Jurkat, Clone E6-1 (cell line): ENCODE data around the gene WDR70.
"Not testable (repeated sequence)": the region's sequence is repeated elsewhere in the genome, so short reads cannot be mapped to it uniquely, and the experiment has no call there.

ENCODE experiments used
- DNase-seq: peaks from one replicate; pipeline ENCODE4 v3.0.0-alpha.2; 2011; ENCODE audit warnings: low read depth, low spot score
- H3K4me3 ChIP-seq: 2 replicates; pipeline ENCODE4 v1.5.1; 2011; ENCODE audit warnings: mild to moderate bottlenecking, low read length, control low read depth, moderate library complexity

WDR70 gene

DNA sequence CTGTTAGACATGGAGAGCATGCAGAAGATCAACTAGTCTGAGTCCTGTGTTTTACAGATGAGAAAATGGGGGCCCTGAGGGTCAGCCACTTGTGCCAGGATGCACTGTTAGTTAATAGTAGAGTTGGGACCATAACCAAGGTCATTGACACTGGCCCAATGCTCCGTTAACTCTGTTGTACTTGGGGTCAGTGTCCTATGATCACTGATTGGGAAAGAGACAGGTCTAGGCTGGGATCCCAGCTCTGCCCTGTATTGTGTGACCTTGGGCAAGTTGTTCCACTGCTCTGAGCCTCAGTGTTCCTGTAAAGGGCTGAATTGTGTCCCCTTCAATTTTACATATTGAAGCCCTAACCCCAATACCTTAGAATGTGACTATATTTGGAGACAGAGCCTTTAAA is 390.7 kb downstream of the WDR70 start:
- no peak overlapping the region for H3K4me3 ChIP-seq
- DNase-seq = no peak

DNA sequence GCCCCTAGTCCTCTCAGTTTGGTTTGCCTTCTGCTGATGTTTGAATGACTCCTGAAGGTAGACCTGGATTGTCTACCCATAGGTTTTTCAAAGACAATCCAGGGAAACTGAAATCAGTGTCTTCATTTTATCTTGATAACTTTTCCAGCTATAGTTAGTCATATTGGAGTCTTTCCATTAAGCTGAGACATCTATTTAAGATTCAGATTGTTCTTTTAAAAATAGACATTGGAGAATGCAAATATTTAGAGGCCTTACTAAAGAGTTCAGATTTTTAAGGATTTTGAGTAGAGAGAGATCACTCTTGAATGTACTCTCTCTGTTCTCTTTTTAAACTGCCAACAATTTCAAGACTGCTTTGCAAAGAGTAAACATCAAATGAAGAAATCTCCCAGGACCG is 391.7 kb downstream of the WDR70 start:
- H3K4me3 ChIP-seq = no peak overlapping the region
- no peak for DNase-seq

DNA sequence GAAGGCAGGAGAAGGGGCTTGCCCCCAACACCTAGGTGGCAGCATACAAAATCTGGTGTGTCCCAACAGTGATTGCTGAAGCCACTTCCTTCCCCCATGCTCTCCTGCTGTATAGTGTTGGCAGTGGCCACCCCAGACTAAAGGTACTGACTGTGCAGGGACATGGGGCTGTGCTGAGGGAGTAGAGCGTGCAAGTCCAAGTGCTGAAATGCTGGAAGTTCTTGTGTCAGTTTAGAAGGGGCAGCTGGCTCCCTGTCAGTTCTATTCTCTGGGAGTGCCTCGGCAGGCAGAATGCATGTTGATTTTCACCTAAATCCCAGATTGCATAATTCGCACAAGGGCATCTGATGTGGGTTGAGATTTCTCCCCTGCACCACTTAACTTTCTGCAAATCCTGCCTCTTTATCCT is 392.1 kb downstream of the WDR70 start:
- no peak for DNase-seq
- no peak overlapping the region for H3K4me3 ChIP-seq

DNA sequence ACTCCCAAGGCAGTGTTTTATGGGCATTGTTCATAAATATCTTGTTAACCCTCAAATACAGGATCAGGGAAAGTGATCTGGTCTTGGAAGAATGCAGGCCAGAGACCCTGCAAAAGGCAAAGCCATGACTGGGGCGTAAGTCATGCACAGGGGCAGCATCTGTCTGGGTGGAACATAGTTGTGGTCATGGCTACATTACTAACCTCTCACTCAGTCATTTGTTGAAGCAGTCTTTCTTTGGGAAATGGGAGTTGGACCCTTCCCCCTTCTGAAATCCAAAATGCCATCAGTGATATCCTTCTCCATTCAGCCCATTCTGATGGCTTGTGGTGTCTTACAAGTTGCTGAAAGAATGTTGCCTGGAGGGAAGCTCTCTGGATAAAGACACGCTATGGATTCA is 392.6 kb downstream of the WDR70 start:
- DNase-seq = no peak
- H3K4me3 ChIP-seq = no peak overlapping the region

DNA sequence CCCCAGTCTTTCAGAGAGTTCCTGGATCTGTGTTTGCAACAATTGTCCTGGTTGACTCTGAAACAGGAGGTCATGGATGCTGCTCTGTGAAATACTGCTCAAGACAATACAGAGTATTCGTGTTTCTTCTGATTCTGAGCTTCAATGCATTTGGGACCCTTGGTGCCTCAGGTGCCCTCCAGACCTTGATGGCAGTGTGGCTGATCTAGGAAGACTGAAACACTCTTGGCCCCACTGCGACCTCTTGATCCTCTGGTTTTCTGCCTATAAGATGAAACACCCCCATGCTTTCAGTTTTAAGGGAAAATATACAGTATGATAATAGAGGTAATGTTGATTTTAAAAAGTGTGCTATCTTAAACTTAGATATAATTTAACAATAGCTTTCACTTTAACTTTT is 393.1 kb downstream of the WDR70 start:
- DNase-seq = no peak
- no peak overlapping the region for H3K4me3 ChIP-seq

DNA sequence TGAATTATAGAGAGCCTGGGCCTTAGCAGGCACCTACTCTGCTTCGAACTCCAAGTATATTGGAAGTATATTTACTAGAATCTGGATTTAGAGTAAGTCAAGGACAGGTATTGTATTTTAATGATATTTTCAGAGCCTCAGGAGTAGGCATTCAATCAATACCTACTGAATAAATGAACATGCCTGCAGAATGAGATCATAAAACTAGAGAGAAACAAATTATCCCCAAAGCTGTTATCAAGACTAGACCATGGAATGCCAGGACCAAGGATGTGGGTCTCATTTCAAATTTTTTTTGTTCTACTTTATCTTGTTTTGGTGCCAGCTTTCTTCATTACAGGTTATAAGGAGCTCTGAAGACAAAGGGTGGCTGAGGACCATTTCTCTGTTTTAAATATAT is 394.7 kb downstream of the WDR70 start:
- no peak overlapping the region for H3K4me3 ChIP-seq
- no peak for DNase-seq

DNA sequence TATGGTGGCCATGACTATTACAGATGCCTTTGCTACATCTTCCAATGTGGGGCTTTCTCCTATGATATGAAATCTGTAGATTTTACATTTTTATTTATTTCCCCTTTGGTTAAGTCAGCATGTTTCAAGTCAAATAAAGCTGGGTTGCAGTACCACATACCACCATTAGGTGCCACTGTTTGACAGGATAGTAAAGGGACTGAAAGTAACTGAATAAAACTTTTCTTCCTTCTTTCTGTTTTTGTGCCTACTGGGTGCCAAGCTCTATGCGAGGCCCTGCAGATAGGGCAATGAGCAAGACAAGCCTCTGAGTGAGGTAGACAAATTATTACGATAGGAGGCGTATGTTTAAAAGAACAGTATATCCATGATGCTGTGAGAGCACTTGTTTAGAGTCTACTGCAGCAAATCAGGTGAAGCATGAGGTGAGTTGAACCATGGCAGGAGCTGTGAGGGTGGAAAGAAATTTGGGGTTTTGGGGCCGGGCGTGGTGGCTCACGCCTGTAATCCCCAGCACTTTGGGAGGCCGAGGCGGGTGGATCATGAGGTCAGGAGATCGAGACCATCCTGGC is 395.9 kb downstream of the WDR70 start:
- peak; percentile 31 for DNase-seq
- no peak overlapping the region for H3K4me3 ChIP-seq

DNA sequence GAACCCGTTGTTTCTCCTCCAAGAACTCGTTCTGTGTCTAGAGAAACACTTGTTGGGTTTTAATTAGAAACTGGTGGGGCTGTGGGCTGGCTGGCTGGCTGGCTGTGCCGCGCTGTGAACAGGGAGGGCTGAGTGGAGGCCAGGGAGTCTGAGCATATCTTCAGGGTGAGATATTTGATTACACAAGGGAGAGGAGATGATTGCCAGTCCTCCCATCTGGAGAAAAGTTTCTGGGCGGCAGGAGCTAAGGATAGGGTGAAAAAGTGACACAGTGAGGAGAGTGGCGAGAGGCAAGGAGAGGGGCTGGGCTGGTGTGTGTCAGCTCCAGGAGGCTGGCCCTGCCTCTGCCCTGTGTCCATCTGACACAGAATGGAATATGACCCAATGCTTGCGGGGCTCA is 397.7 kb downstream of the WDR70 start:
- no peak for DNase-seq
- no peak overlapping the region for H3K4me3 ChIP-seq

DNA sequence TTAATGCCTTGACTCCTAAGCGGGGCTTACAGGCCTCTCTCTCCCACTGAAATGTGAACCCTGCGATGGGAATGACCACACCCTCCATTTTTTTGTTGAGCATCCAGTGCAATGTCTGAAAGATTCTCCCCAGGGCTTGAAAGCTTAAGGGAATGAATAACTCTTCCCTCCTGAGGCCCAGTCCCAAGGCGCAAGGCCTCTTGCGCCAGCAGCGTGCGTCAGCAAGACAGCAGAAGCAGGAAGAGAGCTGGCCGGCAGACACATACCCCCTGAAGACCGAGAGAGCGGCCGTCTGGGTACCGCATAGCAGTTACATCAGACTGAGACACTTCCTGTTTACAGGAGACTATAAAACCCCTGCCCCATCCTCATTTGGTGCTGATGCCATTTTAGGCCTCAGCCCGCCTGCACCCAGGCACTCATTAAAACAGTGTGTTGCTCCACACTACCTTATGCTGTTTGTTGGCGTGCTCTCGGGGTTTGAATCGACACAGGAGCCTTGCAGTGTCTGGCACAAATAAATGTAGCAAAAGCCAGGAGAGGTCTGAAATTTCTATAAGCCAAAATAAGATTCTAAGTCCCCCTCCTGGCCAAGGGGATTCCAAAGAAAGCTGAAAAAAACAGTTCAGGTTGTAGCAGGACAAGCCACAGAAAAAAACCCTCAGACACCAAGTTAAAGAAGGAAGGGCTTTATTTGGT is 398.5 kb downstream of the WDR70 start:
- DNase-seq = no peak
- H3K4me3 ChIP-seq = no peak overlapping the region

DNA sequence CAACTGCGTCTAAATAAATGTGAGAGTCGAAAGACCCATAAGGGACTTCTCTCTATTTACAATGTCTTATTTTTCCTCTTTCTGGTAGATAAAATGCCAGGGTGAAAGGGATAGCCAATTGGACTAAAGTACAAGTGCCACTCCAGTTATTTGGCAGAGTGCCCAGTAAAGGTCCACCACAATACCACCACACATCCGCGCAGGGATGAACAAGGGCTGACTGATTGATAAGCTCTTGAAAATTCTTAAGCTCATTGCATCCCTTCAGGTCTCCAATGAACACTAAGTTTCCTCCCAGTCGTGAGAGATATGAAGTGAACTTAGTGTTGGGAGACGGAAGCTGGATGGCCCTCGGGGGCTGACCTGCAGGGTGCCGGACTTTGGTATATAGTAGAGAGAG is 402.3 kb downstream of the WDR70 start:
- DNase-seq, H3K4me3 ChIP-seq: not testable (repeated sequence)

DNA sequence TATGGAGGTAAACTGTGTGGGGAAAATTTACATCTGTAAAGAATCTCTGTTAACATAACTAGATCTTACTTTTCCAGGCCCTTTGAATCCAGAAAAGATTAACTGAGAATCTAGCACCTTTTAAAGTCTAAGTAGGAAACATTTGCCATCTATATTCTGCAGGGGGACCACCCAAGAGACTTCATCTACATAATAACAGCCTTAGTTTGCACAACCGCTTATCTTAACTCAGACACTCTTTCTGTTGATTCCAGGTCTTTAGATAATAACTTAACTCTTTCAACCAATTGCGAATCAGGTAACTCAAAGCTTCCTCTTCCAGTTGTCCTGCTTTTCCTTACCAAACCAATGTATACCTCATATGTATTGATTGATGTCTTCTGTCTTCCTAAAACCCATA is 407.3 kb downstream of the WDR70 start:
- no peak overlapping the region for H3K4me3 ChIP-seq
- DNase-seq = no peak

DNA sequence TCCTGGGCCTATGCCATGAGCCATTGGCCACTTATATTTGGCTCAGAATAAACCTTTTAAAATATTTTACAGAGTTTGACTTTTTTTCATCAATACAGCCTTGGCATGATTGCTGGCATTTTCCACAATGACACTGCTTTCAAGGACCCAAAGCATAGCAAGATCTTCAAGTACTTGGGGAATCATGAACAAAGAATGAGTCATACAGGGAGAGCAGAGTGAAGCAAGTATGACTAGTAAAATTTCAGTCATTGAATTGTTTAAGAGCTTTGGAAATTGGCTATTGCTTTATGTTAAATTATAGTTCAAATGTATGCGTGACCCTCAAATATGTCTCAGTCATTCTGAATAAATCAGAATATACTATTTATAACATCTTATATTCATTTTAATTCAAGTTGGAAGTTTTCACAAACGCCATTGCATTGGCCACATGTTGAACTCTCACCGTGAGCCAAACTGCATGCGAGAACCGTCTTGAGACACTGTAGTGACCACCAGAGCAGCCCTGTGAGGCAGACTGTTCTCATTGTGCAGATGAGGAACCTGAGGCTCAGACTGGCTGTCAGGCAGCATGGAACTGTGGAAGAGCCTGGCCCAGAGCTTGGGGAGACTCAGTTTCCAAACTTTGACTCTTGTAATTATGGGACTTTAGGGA is 407.9 kb downstream of the WDR70 start:
- no peak overlapping the region for H3K4me3 ChIP-seq
- DNase-seq = no peak

DNA sequence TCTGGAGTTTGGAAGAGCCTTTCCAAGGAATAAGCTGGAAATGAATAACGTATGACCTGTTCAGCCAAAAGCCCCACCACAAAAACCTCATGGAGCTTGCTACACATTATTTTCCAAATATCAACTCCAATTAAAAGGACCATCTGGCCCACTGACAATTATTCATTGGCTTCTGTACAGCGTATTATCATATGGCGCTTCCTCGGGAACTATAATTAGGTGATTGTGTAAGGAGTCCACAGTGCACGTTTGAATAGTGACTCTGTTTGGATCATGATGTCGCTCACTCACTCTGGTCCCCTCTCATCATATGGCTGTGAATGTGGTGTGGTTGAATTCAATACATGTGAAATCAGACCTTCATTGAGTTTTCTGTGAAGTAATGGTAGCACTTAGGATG is 408.6 kb downstream of the WDR70 start:
- no peak for DNase-seq
- H3K4me3 ChIP-seq = no peak overlapping the region

DNA sequence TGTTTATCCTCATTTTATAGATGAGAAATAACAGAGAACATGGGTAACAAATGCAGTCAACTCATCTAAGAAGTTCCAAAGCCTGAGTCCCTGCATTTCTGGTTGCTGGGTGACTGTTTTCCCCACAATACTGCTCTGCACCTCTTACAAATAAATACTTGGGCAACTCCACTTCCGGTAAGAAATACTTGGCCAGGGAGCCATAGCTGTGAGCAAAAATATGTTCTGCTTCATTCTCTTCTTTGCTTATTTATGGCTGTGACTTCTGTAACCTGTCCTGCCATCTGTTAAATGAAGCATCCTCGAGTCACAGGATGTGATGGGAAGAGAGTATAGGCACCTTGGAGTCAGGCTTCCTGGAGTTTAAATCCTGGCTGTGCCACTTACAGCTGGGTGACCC is 410.9 kb downstream of the WDR70 start:
- no peak for DNase-seq
- H3K4me3 ChIP-seq = no peak overlapping the region

DNA sequence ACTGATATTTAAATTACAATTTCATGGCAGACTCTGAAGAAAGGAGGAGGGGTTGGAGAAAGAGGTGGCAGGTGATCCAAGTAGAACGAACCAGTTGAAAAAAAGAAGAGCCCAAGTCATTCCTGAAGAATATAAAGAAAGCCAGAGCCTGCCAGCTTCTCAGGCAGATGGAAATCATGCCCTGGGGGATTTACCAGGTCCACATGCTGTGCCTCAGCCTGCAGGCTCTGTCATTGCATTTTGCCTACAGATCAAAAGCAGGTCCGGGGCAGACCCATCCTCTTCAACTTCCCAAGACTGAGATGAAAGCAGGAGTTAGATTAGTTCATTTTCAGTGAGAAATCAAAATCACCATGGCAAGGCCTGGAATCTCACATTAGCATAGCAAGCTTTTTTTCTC is 412.2 kb downstream of the WDR70 start:
- no peak overlapping the region for H3K4me3 ChIP-seq
- no peak for DNase-seq

DNA sequence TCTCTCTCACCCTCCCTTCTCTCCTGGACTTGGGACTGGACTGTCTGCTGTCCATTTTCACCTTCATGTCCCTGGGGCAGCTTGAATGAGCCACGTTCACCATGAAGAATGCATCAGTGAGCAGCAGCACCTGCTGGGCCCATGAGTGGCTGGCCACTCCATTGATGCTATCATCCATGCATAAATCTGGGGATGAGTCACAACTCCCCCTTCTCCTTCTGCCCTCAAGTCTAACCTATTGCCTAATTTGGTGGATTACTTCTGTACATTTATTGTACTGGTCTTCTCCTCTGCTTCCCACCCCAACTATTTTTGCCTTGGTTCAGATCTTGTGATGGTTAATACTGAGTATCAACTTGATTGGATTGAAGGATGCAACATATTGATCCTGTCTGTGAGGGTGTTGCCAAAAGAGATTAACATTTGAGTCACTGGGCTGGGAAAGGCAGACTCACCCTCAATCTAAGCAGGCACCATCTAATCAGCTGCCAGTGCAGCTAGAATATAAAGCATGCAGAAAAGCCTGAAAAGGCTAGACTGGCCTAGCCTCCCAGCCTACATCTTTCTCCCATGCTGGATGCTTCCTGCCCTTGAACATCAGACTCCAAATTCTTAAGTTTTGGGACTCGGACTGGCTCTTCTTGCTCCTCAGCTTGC is 414.0 kb downstream of the WDR70 start:
- no peak overlapping the region for H3K4me3 ChIP-seq
- DNase-seq = no peak

DNA sequence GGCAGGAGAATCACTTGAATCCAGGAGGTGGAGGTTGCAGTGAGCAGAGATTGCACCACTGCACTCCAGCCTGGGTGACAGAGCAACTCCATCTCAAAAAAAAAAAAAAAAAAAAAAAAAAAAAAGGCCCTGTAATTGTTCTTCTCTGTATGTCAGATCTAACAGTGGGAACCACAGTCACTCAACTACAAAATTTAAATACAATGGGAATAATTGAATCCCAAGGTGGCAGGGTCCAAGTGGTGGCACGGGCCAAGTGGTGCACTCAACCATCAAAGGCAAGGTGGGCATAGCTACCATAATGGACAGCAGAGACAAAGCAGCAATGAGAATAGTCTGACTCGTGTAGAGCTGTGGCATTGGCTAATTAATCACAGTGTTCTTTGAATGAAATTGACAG is 416.2 kb downstream of the WDR70 start:
- H3K4me3 ChIP-seq, DNase-seq: not testable (repeated sequence)

DNA sequence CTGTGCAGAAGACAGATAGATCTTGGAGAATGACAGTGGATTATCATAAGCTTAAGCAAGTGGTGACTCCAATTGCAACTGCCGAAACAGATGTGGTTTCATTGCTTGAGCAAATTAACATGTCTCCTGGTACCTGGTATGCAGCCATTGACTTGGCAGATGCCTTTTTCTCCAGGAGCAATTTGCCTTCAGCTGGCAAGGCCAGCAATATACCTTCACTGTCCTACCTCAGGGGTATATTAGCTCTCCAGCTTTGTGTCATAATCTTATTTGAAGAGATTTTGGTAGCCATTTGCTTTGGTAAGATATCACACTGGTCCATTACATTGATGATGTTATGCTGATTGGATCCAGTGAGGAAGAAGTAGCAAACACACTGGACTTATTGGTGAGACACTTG is 417.3 kb downstream of the WDR70 start:
- DNase-seq, H3K4me3 ChIP-seq: not testable (repeated sequence)

DNA sequence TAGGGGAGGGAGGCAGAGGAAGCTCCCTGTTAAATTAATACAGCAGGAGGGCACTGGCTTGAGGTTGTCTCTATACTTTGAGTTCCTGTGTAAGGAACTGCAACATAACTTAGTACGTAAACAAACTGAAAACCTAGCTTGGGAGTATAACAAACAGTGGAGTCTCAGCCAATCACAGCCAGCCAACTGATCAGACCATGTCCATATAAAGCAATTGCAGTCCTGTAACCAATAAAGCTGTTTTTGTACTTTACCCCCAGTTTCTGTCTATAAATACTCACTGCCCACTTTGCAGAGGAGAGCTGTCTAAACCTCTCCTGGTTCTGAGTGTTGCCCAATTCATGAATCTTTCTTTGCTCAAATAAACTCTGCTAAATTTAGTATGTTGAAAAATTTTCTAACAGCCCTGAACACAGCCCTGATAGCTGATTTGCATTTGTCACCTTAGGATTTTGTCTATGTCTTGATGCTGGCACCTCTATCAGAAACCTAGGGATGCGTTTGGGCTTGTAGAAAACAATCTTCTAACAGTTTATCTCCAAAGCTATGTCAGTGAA is 420.8 kb downstream of the WDR70 start:
- peak; percentile 4 for DNase-seq
- no peak overlapping the region for H3K4me3 ChIP-seq

DNA sequence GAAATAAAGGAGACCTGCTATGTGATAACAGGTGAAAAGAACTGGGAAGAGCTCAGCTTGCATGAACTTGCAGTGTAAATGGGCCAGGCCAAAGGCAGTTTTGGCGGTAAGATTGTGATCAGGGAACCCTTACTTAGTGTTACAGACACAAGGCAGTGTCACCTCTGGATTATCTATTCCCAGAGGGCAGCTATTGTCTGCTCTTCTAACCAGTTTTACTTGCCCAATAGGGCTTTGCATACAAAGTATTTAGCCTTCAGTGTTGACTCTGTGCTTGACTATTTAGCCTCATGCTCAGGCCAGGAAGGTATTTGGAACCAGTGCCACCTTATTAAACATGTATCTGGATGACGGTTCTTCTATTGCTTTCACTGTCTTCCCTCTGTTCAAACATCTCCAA is 422.4 kb downstream of the WDR70 start:
- H3K4me3 ChIP-seq = no peak overlapping the region
- no peak for DNase-seq
